B cell (primary cell): Measurements from ENCODE around the gene MCM10. TPM values are rescaled to one million over a fixed set of nuclear protein-coding genes. Genes with fewer than 3 reads are reported as not detected.

Experiments
- ATAC-seq: fragments of 200-7000 bp; cut with Tn5 transposase; one replicate; pipeline ENCODE4 v1.10.0; 2021; ENCODE audit warnings: low read depth, mild to moderate bottlenecking, moderate number of reproducible peaks, moderate library complexity
- CTCF ChIA-PET: fragments of 350-600 bp; sonication (Branson Sonifier 250); formaldehyde crosslinking; loops from one replicate; lab custom pipeline; 2021; ENCODE audit warnings: antibody characterized with exemption, inconsistent platforms; lab: Charles Lee
- POLR2A ChIA-PET: fragments of 350-600 bp; sonication (Branson Sonifier 250); formaldehyde crosslinking; loops from one replicate; lab custom pipeline; 2021; ENCODE audit warnings: antibody characterized with exemption; lab: Charles Lee
- DNase-seq: peaks from one replicate; pipeline ENCODE4 v3.0.0; 2013
- H2AFZ ChIP-seq: 2 replicates; pipeline ENCODE4 v1.6.1; 2012; ENCODE audit warnings: mild to moderate bottlenecking, low read depth, low read length; ENCODE audit not compliant: insufficient read depth, poor library complexity, severe bottlenecking
- H3K27ac ChIP-seq, 2 donors: 1 replicate in 1 of 2; 2 replicates in 1 of 2; pipeline ENCODE4 v1.5.1; 2012 to 2013; ENCODE audit warnings: low read length in 2 of 2, mild to moderate bottlenecking in 2 of 2, moderate library complexity in 1 of 2
- H3K27me3 ChIP-seq, 4 experiments: fragments of 200-600 bp in 1 of 4; sonication (generic) in 1 of 4; replicated peaks in 1 of 4; 1 replicate in 2 of 4; 2 replicates in 2 of 4; pipeline versions ENCODE4 v1.6.1 to v1.7.0; 2013 to 2016; ENCODE audit warnings: low read length in 3 of 4, mild to moderate bottlenecking in 2 of 4, mixed read lengths in 1 of 4, moderate library complexity in 1 of 4; ENCODE audit not compliant: insufficient read depth in 4 of 4, control insufficient read depth in 3 of 4; ENCODE audit errors: control extremely low read depth in 1 of 4
- H3K36me3 ChIP-seq, 2 experiments: replicated peaks in 1 of 2; 1 replicate in 1 of 2; 2 replicates in 1 of 2; pipeline versions ENCODE4 v1.6.1 to v1.7.1; 2013; ENCODE audit warnings: low read length in 1 of 2; ENCODE audit not compliant: insufficient read depth in 2 of 2, control insufficient read depth in 1 of 2; ENCODE audit errors: control extremely low read depth in 1 of 2, extremely low read depth in 1 of 2
- H3K4me1 ChIP-seq, 2 donors: fragments of 200-600 bp in 1 of 2; sonication (generic) in 1 of 2; 1 replicate in 1 of 2; 2 replicates in 1 of 2; pipeline versions ENCODE4 v1.5.1 to v1.6.1; 2013 to 2017; ENCODE audit warnings: low read length in 2 of 2; ENCODE audit not compliant: control insufficient read depth in 2 of 2, insufficient read depth in 2 of 2
- H3K4me2 ChIP-seq: replicated peaks from 2 replicates; pipeline ENCODE3; 2012; ENCODE audit warnings: mild to moderate bottlenecking, low read depth, low read length; ENCODE audit not compliant: poor library complexity, severe bottlenecking
- H3K4me3 ChIP-seq, 5 experiments: fragments of 200-600 bp in 1 of 5; sonication (generic) in 1 of 5; 1 replicate in 3 of 5; 2 replicates in 2 of 5; pipeline versions ENCODE4 v1.5.1 to v1.7.0; 2011 to 2016; ENCODE audit warnings: low read length in 4 of 5, mild to moderate bottlenecking in 4 of 5, low read depth in 2 of 5, control low read depth in 1 of 5, moderate library complexity in 1 of 5; ENCODE audit not compliant: insufficient read depth in 1 of 5; ENCODE audit errors: control extremely low read depth in 1 of 5, extremely low read depth in 1 of 5
- H3K79me2 ChIP-seq: fragments of 200-600 bp; sonication (generic); one replicate; pipeline ENCODE4 v1.6.0; 2016; ENCODE audit warnings: low read length; ENCODE audit not compliant: control insufficient read depth, insufficient read depth
- H3K9ac ChIP-seq: fragments of 200-600 bp; sonication (generic); 2 replicates; pipeline ENCODE4 v1.6.1; 2017; ENCODE audit warnings: mild to moderate bottlenecking, low read length, moderate library complexity
- H3K9me3 ChIP-seq, 3 donors: one replicate each; pipeline versions ENCODE4 v1.6.1 to v1.7.1; 2013; ENCODE audit warnings: low read length in 2 of 3; ENCODE audit not compliant: control insufficient read depth in 2 of 3, insufficient read depth in 1 of 3; ENCODE audit errors: control extremely low read depth in 1 of 3
- H4K20me1 ChIP-seq: 2 replicates; pipeline ENCODE4 v1.6.0; 2012; ENCODE audit warnings: mild to moderate bottlenecking, low read length; ENCODE audit not compliant: insufficient read depth, control insufficient read depth, poor library complexity, severe bottlenecking
- H3K27ac Mint-ChIP-seq: one replicate; pipeline ENCODE4 v1.8.0; 2021; ENCODE audit warnings: mixed read lengths
- H3K27me3 Mint-ChIP-seq: one replicate; pipeline ENCODE4 v1.8.0; 2021; ENCODE audit warnings: mixed read lengths
- H3K4me1 Mint-ChIP-seq: one replicate; pipeline ENCODE4 v1.8.0; 2021; ENCODE audit warnings: mixed read lengths
- H3K4me3 Mint-ChIP-seq: one replicate; pipeline ENCODE4 v1.8.0; 2021; ENCODE audit warnings: mixed read lengths
- H3K9me3 Mint-ChIP-seq: one replicate; pipeline ENCODE4 v1.8.0; 2022; ENCODE audit warnings: mixed read lengths; ENCODE audit not compliant: insufficient read depth
- EZH2 ChIP-seq: IDR thresholded peaks from 2 replicates; pipeline ENCODE4 v1.6.1; 2012; ENCODE audit warnings: borderline replicate concordance, low read depth, mild to moderate bottlenecking, moderate library complexity, low read length; ENCODE audit not compliant: insufficient read depth, poor library complexity, severe bottlenecking
- WGBS: methylation state at CpG from one replicate; pipeline ENCODE4 v1.1.5; 2013; ENCODE audit warnings: missing lambda C conversion rate; ENCODE audit not compliant: insufficient coverage; 5-methylcytosine and 5-hydroxymethylcytosine counted together
- intact Hi-C: fragments of 100-400 bp; cut with micrococcal nuclease; formaldehyde crosslinking; loops from one replicate; pipeline ENCODE4 v1.10.0; 2022
- polyA plus RNA-seq: library from polyadenylated mRNA; depleted of rRNA; stranded (reverse); fragments of >200 nt; gene quantifications from 2 replicates; pipeline ENCODE4 v1.2.3, GENCODE V29; 2012
- total RNA-seq, 2 donors: library from RNA; stranded (reverse); fragments of 120-200 nt in 1 of 2; gene quantifications; 1 replicate in 1 of 2; 2 replicates in 1 of 2; pipeline versions ENCODE4 v1.2.3 to v1.2.4, GENCODE V29; 2013 to 2022
- TF ChIP-seq, protein P1 (sequence below): fragments of 200-600 bp; IDR thresholded peaks from one replicate; pipeline ENCODE4 v1.8.0; 2022; ENCODE audit warnings: antibody characterized with exemption, mild to moderate bottlenecking

MCM10 gene
- total and polyA plus RNA-seq, 2 donors (not counting 1 experiment from before 2014, with no cell fraction given): 0.42 to 0.88 TPM

DNA sequence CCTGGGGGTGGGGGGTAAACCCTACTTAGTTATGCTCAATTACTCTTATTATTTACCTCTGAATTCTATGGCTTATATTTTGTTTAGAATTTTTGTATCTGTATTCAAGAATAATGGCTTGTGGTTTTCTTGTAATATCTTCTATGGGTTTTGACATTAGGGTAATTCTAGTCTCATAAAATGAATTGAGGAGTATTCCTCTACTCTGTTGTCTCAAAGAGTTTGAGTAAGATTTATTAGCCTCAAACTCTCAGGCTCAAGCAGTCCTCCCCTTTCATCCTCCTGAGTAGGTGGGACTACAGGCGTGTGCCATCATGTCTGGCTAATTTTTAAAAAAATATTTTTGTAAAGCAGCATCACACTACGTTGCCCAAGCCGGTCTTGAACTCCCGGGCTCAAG, 92.4 kb downstream of the MCM10 start:
- H3K27me3 Mint-ChIP-seq: peaks cover 5% of the 10 kb centered on the region
- H3K9me3 ChIP-seq: no peaks in the 10 kb centered on the region
- TF ChIP-seq, protein P1, sequence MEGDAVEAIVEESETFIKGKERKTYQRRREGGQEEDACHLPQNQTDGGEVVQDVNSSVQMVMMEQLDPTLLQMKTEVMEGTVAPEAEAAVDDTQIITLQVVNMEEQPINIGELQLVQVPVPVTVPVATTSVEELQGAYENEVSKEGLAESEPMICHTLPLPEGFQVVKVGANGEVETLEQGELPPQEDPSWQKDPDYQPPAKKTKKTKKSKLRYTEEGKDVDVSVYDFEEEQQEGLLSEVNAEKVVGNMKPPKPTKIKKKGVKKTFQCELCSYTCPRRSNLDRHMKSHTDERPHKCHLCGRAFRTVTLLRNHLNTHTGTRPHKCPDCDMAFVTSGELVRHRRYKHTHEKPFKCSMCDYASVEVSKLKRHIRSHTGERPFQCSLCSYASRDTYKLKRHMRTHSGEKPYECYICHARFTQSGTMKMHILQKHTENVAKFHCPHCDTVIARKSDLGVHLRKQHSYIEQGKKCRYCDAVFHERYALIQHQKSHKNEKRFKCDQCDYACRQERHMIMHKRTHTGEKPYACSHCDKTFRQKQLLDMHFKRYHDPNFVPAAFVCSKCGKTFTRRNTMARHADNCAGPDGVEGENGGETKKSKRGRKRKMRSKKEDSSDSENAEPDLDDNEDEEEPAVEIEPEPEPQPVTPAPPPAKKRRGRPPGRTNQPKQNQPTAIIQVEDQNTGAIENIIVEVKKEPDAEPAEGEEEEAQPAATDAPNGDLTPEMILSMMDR: no peak
- TF ChIP-seq EZH2: no peak
- H3K4me1 Mint-ChIP-seq: no peaks in the 10 kb centered on the region
- H3K4me1 ChIP-seq: no peaks in the 10 kb centered on the region
- no peaks in the 10 kb centered on the region for H4K20me1 ChIP-seq
- H3K27ac ChIP-seq: no peak overlapping the region
- no peaks in the 10 kb centered on the region for H3K9me3 Mint-ChIP-seq
- no peak overlapping the region for H3K27ac Mint-ChIP-seq
- intact Hi-C loops: no loop called here
- H2AFZ ChIP-seq: no peak overlapping the region
- ChIA-PET CTCF (no interaction called here), POLR2A (no interaction called here)
- no peaks in the 10 kb centered on the region for H3K36me3 ChIP-seq
- H3K9ac ChIP-seq: no peak overlapping the region
- ATAC-seq: no peak
- H3K4me2 ChIP-seq: no peak overlapping the region
- no peak overlapping the region for H3K4me3 Mint-ChIP-seq
- no peak overlapping the region for H3K4me3 ChIP-seq
- no peak for DNase-seq
- WGBS: 96% methylated on average over 4 of the region's 4 CpGs
- no peaks in the 10 kb centered on the region for H3K27me3 ChIP-seq
- H3K79me2 ChIP-seq: no peaks in the 10 kb centered on the region

DNA sequence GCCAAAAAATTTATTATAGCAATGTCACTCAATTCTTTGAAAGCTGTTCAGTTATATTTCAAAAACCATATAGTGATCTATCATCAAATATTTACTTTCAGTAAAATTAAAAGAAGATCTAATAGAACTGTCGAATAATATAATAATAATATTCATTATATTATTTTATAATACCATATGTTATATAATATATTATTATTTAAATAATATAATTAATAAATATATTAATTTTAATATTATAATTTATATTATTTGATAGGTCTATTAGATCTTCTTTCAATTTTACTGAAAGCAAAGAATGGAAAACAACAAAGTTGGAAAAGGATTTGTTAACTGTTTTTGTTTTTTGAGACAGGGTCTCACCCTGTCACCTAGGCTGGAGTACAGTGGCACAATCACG, 95.3 kb downstream of the MCM10 start:
- intact Hi-C loops: no loop called here
- H4K20me1 ChIP-seq: no peaks in the 10 kb centered on the region
- CTCF ChIA-PET: no interaction called here

More for the DNA sequence above, 95.3 kb downstream of the MCM10 start:
- POLR2A ChIA-PET: no interaction called here
- H3K9me3 ChIP-seq: peaks cover 0 to 5% (median 0%) of the 10 kb centered on the region in 3 donors
- Mint-ChIP-seq H3K9me3 (no peaks in the 10 kb centered on the region), H3K4me1 (no peaks in the 10 kb centered on the region), H3K4me3 (no peak overlapping the region), H3K27me3 (peaks cover 8% of the 10 kb centered on the region), H3K27ac (no peak overlapping the region)
- ATAC-seq: no peak
- H3K4me1 ChIP-seq: no peaks in the 10 kb centered on the region
- DNase-seq: no peak
- H3K27ac ChIP-seq: no peak overlapping the region
- H3K36me3 ChIP-seq: no peaks in the 10 kb centered on the region
- no peak overlapping the region for H3K4me2 ChIP-seq
- WGBS: no CpG with 5 or more reads among the region's 2 CpGs
- H2AFZ ChIP-seq: no peak overlapping the region
- no peaks in the 10 kb centered on the region for H3K27me3 ChIP-seq
- H3K9ac ChIP-seq: no peak overlapping the region
- H3K79me2 ChIP-seq: no peaks in the 10 kb centered on the region
- no peak overlapping the region for H3K4me3 ChIP-seq
- no peak for TF ChIP-seq EZH2
- TF ChIP-seq, protein P1: no peak
